ENCODE data around the gene KDM7A.

DNA sequence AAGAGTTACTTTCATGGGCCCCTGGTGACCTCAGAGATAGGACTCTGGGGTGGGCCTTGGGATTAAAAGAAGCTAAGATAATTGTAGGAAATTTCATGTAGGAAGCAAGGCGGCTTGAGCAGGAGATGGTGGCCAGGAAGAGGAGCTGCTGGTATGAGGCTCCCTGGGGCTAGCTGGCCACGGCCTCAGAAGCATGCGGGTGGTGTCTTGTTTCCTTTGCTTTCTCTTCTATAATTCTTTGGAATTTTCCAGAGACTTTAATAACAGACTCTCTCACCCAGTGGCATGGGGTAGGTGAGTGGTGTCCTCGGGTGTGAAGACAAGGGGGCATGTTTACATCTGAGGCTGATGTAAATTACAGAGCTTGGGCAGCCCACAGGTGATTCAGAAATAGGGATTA is 41.9 kb upstream of the KDM7A start:
- TF ChIP-seq, protein P1, sequence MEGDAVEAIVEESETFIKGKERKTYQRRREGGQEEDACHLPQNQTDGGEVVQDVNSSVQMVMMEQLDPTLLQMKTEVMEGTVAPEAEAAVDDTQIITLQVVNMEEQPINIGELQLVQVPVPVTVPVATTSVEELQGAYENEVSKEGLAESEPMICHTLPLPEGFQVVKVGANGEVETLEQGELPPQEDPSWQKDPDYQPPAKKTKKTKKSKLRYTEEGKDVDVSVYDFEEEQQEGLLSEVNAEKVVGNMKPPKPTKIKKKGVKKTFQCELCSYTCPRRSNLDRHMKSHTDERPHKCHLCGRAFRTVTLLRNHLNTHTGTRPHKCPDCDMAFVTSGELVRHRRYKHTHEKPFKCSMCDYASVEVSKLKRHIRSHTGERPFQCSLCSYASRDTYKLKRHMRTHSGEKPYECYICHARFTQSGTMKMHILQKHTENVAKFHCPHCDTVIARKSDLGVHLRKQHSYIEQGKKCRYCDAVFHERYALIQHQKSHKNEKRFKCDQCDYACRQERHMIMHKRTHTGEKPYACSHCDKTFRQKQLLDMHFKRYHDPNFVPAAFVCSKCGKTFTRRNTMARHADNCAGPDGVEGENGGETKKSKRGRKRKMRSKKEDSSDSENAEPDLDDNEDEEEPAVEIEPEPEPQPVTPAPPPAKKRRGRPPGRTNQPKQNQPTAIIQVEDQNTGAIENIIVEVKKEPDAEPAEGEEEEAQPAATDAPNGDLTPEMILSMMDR (IDR thresholded peaks at IDR 0.05): no peak
- TF ChIP-seq, protein P2, sequence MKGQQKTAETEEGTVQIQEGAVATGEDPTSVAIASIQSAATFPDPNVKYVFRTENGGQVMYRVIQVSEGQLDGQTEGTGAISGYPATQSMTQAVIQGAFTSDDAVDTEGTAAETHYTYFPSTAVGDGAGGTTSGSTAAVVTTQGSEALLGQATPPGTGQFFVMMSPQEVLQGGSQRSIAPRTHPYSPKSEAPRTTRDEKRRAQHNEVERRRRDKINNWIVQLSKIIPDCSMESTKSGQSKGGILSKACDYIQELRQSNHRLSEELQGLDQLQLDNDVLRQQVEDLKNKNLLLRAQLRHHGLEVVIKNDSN (CRISPR knock-in tag; IDR thresholded peaks at IDR 0.05): no peak
- TF ChIP-seq, protein P3, sequence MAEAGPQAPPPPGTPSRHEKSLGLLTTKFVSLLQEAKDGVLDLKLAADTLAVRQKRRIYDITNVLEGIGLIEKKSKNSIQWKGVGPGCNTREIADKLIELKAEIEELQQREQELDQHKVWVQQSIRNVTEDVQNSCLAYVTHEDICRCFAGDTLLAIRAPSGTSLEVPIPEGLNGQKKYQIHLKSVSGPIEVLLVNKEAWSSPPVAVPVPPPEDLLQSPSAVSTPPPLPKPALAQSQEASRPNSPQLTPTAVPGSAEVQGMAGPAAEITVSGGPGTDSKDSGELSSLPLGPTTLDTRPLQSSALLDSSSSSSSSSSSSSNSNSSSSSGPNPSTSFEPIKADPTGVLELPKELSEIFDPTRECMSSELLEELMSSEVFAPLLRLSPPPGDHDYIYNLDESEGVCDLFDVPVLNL (CRISPR knock-in tag; IDR thresholded peaks at IDR 0.05; ENCODE audit: borderline replicate concordance, low read depth): no peak
- TF ChIP-seq ATF1 (CRISPR knock-in tag; IDR thresholded peaks at IDR 0.05): no peak
- TF ChIP-seq TP53 (CRISPR knock-in tag; IDR thresholded peaks at IDR 0.05): no peak
- TF ChIP-seq ZNF232 (CRISPR knock-in tag; IDR thresholded peaks at IDR 0.05): no peak
